GM18508 (cell line): ENCODE results near the gene PRDM15.

Source experiments
- ATAC-seq: cut with Tn5 transposase; IDR thresholded peaks from one replicate; pipeline ENCODE4 v1.9.1; 2021; ENCODE audit warnings: moderate number of reproducible peaks; ENCODE audit not compliant: insufficient read depth, unreplicated experiment

Gene PRDM15

GRCh38 chr21:41848533-41848932 is 30.6 kb downstream of the PRDM15 start:
- no peak for ATAC-seq

GRCh38 chr21:41847066-41847804 is 31.9 kb downstream of the PRDM15 start:
- ATAC-seq, result no peak

- ATAC-seq, result no peak
Observed at GRCh38 chr21:41846536-41846935, 32.6 kb downstream of the PRDM15 start.

- ATAC-seq, result no peak
Observed at GRCh38 chr21:41846033-41846317, 33.2 kb downstream of the PRDM15 start.

- no peak for ATAC-seq
Observed at GRCh38 chr21:41845310-41846032, 33.7 kb downstream of the PRDM15 start.

- no peak for ATAC-seq
Observed at GRCh38 chr21:41843584-41843983, 35.6 kb downstream of the PRDM15 start.

- no peak for ATAC-seq
Observed at GRCh38 chr21:41840880-41841279, 38.3 kb downstream of the PRDM15 start.

- ATAC-seq, result no peak
Observed at GRCh38 chr21:41839387-41840000, 39.6 kb downstream of the PRDM15 start.

GRCh38 chr21:41837756-41838297 is 41.3 kb downstream of the PRDM15 start:
- no peak for ATAC-seq

- ATAC-seq, result no peak
Observed at GRCh38 chr21:41836166-41837015, 42.8 kb downstream of the PRDM15 start.

GRCh38 chr21:41835711-41836154 is 43.4 kb downstream of the PRDM15 start:
- no peak for ATAC-seq

- no peak for ATAC-seq
Observed at GRCh38 chr21:41834926-41835663, 44.0 kb downstream of the PRDM15 start.

GRCh38 chr21:41834252-41834925 is 44.8 kb downstream of the PRDM15 start:
- ATAC-seq, result no peak

GRCh38 chr21:41833497-41834115 is 45.5 kb downstream of the PRDM15 start:
- no peak for ATAC-seq

GRCh38 chr21:41832596-41833496 is 46.3 kb downstream of the PRDM15 start:
- ATAC-seq, result no peak

GRCh38 chr21:41831866-41832595 is 47.1 kb downstream of the PRDM15 start:
- ATAC-seq, result no peak

GRCh38 chr21:41831453-41831831 is 47.7 kb downstream of the PRDM15 start:
- ATAC-seq, result no peak
